Ishikawa (cell line): ENCODE measurements around the gene KDM8.

Experiments
- CEBPB ChIP-seq: IDR thresholded peaks from 2 replicates; pipeline ENCODE4 v1.6.1; 2012
- CREB1 ChIP-seq: IDR thresholded peaks from 2 replicates; pipeline ENCODE4 v1.6.1; 2012; ENCODE audit warnings: low read depth
- EGR1 ChIP-seq: IDR thresholded peaks from 2 replicates; pipeline ENCODE4 v1.6.1; 2012
- EP300 ChIP-seq: IDR thresholded peaks from 2 replicates; pipeline ENCODE4 v1.6.1; 2012; ENCODE audit warnings: borderline replicate concordance
- FOXM1 ChIP-seq: IDR thresholded peaks from 2 replicates; pipeline ENCODE4 v1.6.1; 2012; ENCODE audit warnings: low read depth, borderline replicate concordance
- NFIC ChIP-seq: IDR thresholded peaks from 2 replicates; pipeline ENCODE4 v1.6.1; 2012
- RAD21 ChIP-seq: IDR thresholded peaks from 2 replicates; pipeline ENCODE4 v1.6.1; 2012; ENCODE audit warnings: low read depth
- TAF1 ChIP-seq: IDR thresholded peaks from 2 replicates; pipeline ENCODE4 v1.6.1; 2012; ENCODE audit warnings: low read depth, mild to moderate bottlenecking
- TCF12 ChIP-seq: IDR thresholded peaks from 2 replicates; pipeline ENCODE4 v1.6.1; 2012; ENCODE audit warnings: low read depth
- TEAD4 ChIP-seq: IDR thresholded peaks from 2 replicates; pipeline ENCODE4 v1.6.1; 2012
- YY1 ChIP-seq: IDR thresholded peaks from 2 replicates; pipeline ENCODE4 v1.6.1; 2012; ENCODE audit warnings: low read depth
- ZBTB7A ChIP-seq: IDR thresholded peaks from 2 replicates; pipeline ENCODE4 v1.6.1; 2012; ENCODE audit warnings: low read depth
- TF ChIP-seq, protein P1 (sequence below): IDR thresholded peaks from 2 replicates; pipeline ENCODE4 v1.6.1; 2012
- TF ChIP-seq, protein P2 (sequence below): IDR thresholded peaks from 2 replicates; pipeline ENCODE4 v1.6.1; 2012
- TF ChIP-seq, protein P3 (sequence below): IDR thresholded peaks from 2 replicates; pipeline ENCODE4 v1.6.1; 2012; ENCODE audit warnings: low read depth, mild to moderate bottlenecking

The KDM8 gene

DNA sequence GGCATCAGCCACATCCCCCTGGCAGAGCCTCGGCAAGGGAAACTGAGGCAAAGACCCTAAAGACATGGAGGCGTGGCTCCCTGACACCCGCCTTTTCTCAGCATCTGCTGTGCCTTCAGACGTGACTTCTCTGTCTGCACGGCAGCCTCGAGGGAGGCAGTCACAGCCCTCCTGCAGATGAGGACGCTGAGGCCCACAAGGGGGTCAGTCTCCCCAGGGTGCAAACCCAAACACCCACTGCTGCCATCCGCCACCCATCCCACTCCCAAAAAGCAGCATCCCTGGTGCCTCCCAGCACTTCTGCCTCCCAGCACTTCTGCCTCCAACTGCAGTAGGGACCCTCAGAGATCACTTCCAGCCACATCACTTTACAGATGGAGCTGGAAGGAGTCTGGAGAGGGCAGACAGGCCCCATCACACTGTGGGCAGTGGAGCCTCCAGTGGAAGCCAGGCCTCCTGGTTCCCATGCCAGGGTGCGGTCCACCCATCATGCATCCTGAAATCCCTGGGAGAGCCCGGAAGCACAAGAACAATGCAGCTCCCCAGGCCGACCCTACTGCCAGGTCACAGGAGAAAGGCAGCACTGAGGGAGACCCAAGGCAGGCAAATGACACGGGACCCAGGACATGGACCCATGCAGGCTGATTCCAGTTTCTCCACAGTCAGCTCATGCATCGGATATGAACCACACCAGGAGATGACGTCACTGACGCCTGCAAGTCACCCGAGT, 23.8 kb downstream of the KDM8 start:
- TF ChIP-seq CEBPB (no peak), TAF1 (no peak), TCF12 (no peak), RAD21 (no peak), YY1 (no peak), FOXM1 (no peak), TEAD4 (no peak), EGR1 (no peak), ZBTB7A (no peak), CREB1 (no peak), EP300 (no peak), NFIC (no peak)
- TF ChIP-seq, protein P1, sequence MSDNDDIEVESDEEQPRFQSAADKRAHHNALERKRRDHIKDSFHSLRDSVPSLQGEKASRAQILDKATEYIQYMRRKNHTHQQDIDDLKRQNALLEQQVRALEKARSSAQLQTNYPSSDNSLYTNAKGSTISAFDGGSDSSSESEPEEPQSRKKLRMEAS = no peak
- TF ChIP-seq, protein P2, sequence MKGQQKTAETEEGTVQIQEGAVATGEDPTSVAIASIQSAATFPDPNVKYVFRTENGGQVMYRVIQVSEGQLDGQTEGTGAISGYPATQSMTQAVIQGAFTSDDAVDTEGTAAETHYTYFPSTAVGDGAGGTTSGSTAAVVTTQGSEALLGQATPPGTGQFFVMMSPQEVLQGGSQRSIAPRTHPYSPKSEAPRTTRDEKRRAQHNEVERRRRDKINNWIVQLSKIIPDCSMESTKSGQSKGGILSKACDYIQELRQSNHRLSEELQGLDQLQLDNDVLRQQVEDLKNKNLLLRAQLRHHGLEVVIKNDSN = no peak
- TF ChIP-seq, protein P3, sequence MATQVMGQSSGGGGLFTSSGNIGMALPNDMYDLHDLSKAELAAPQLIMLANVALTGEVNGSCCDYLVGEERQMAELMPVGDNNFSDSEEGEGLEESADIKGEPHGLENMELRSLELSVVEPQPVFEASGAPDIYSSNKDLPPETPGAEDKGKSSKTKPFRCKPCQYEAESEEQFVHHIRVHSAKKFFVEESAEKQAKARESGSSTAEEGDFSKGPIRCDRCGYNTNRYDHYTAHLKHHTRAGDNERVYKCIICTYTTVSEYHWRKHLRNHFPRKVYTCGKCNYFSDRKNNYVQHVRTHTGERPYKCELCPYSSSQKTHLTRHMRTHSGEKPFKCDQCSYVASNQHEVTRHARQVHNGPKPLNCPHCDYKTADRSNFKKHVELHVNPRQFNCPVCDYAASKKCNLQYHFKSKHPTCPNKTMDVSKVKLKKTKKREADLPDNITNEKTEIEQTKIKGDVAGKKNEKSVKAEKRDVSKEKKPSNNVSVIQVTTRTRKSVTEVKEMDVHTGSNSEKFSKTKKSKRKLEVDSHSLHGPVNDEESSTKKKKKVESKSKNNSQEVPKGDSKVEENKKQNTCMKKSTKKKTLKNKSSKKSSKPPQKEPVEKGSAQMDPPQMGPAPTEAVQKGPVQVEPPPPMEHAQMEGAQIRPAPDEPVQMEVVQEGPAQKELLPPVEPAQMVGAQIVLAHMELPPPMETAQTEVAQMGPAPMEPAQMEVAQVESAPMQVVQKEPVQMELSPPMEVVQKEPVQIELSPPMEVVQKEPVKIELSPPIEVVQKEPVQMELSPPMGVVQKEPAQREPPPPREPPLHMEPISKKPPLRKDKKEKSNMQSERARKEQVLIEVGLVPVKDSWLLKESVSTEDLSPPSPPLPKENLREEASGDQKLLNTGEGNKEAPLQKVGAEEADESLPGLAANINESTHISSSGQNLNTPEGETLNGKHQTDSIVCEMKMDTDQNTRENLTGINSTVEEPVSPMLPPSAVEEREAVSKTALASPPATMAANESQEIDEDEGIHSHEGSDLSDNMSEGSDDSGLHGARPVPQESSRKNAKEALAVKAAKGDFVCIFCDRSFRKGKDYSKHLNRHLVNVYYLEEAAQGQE = no peak

- no peak for TF ChIP-seq FOXM1
- no peak for TF ChIP-seq EP300
- TF ChIP-seq ZBTB7A = no peak
- no peak for TF ChIP-seq EGR1
- no peak for TF ChIP-seq TAF1
- TF ChIP-seq RAD21 = no peak
- TF ChIP-seq, protein P1 = no peak
- no peak for TF ChIP-seq NFIC
Observed at GRCh38 chr16:27228045-27228444, 24.7 kb downstream of the KDM8 start.

DNA sequence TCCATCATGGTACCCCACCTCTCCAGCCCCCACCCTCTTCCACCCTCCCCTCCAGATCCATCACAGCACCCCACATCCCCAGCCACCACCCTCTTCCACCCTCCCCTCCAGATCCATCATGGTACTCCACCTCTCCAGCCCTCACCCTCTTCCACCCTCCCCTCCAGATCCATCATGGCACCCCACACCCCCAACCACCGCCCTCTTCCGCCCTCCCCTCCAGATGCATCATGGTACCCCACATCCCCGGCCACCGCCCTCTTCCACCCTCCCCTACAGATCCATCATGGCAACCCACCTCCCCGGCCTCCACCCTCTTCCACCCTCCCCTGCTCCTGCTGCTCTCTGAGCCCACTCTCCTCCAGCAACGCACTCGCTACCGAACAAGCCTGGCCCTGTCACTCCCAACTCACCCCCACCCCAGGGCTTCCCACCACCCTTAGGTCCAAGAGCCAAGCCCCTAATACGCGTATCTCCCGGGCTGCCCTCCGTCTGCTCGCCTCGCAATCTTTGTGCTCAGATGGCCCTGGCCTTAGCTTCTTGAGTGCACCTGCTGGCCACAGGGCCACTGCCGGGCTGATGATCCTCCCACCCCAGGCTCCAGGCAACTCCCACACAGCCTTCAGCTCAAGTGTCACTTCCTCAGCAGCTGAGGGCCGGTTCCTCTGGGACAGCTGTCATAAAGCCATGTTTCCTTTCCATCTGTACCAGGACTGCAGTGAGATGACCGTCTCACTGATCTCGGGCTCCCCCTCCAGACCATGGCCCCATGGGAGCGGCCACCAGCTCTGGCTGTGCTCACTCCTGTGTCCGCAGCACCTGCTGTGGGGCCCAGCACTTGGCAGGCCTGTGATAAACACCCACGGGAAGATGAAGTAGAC, 25.5 kb downstream of the KDM8 start:
- TF ChIP-seq FOXM1 (no peak), ZBTB7A (no peak), YY1 (no peak), CREB1 (no peak)
- TF ChIP-seq, protein P1 = no peak
- TF ChIP-seq, protein P2 = no peak

DNA sequence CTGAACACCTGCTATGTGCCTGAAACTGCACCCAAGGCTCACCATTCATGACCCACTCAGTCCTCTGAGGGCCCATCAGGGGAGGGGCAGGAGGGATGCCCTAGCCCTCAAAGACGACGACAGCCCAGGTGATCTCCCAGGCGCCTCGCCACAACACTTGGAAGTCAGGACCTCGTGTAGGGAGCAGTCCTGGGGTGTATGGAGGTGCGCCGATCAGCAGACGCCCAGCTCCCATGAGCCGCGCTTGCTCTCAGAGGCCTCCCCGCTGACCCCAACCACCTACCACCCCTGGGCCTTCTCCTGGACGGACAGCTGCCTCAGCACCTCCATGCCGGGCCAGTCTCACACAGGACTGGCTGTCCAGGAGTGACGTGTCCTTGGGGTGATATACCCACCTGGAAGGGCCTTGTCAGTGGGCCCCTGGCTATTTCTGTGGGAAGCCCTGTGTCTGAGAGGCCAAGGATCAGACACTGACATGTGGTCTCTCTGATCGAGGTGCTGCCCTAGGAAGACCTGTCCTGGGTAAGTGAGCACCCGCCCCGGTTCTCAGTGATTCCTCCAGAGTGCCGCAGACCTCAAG, 26.7 kb downstream of the KDM8 start:
- TF ChIP-seq FOXM1 (no peak), ZBTB7A (no peak), NFIC (no peak), EP300 (no peak), TAF1 (no peak)
- TF ChIP-seq, protein P3 = no peak
- TF ChIP-seq, protein P2 = no peak

DNA sequence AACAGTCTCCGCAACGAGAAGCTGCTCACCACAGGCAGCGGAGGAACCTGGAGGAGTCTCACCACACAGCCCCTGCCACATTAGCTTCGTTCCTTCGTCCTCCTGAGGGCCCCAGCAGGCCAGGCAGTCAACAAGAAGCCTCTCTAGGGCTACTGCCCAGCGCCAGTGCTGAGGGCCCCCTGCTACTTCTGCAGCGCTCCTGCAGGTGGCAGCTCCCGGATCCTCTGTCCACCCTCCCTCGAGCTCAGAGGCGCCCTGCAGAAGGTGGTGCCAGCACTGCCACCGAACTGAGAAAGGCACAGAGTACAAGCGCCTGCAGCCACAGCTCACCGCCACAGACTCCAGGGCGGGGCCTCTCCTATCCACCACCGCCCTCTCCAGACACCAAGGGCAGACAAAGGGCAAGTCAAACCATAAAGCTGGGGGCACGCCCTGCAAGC, 27.3 kb downstream of the KDM8 start:
- TF ChIP-seq RAD21 (peak; percentile 7; the same call in 1 of the 2 replicates), CREB1 (no peak), YY1 (no peak)
